Measurements from ENCODE around the gene NHP2. TPM values are rescaled to one million over a fixed set of nuclear protein-coding genes. Genes with fewer than 3 reads are reported as not detected.

NHP2 gene
- polyA plus RNA-seq, 1 donor from 2014 or later: 332 TPM

DNA sequence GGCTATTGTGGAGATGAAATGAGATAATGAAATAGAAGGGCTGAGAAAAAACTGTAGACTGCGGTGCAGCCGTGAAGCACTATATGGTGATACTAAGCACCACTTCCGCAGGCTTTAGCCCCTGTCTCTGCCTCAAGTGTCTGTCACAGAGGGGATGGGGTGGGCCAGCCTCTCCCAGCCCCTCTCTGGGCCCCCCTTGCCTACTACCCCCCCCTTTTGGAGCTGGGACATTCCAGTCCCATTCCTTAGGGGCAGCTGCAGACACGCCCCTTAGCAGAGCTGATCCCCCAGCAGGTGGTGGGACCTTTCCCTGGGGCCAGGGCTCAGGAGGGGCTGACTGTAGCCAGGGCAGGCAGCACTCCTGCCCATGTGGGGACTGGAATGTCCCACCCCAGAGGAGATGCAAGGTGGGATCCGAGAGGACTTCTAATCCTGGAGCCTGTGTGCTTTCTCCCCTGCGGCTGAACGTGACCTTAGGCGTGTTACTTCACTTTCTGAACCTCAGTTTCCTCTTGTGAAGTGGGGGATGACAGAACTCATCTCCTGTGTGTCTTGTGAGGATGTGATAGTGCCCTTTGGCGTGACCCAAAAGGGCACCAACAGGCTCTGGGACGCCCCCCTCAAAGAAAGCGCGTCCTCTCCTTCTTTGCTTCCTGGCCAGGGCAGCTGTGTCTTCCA, 38.4 kb downstream of the NHP2 start:
- Histone ChIP-seq H3K4me2 (ENCODE audit: low read length) (no peak overlapping the region), H3K36me3 (ENCODE audit: insufficient read depth, low read length) (no peaks in the 10 kb centered on the region), H3K9me2 (ENCODE audit: insufficient read depth, low read length) (no peaks in the 10 kb centered on the region), H3K9me3 (ENCODE audit: low read length) (no peaks in the 10 kb centered on the region), H3K79me2 (replicated peaks; ENCODE audit: insufficient read depth, low read length) (no peaks in the 10 kb centered on the region), H2AFZ (ENCODE audit: low read depth, low read length) (no peak overlapping the region), H3K27me3 (ENCODE audit: insufficient read depth, low read depth, low read length) (no peaks in the 10 kb centered on the region), H3K27ac (ENCODE audit: low read length) (no peak overlapping the region), H3K9ac (ENCODE audit: low read length) (no peak overlapping the region), H3K4me3 (ENCODE audit: low read length) (peak overlapping the region; percentile 79), H3F3A (ENCODE audit: insufficient read depth, low read length, poor library complexity, severe bottlenecking) (no peaks in the 10 kb centered on the region), H4K20me1 (ENCODE audit: insufficient read depth) (no peaks in the 10 kb centered on the region)
- TF ChIP-seq POLR2AphosphoS5 (IDR thresholded peaks at IDR 0.05) (no peak), SMC3 (conservative IDR thresholded peaks at IDR 0.05; ENCODE audit: poor library complexity) (no peak), TAF1 (IDR thresholded peaks at IDR 0.05; ENCODE audit: low read depth) (no peak), MXI1 (conservative IDR thresholded peaks at IDR 0.05; ENCODE audit: poor library complexity, severe bottlenecking) (no peak), EP300 (conservative IDR thresholded peaks at IDR 0.05; ENCODE audit: poor library complexity, severe bottlenecking) (no peak), EZH2 (IDR thresholded peaks at IDR 0.05; ENCODE audit: borderline replicate concordance, insufficient read depth, low read length, poor library complexity, severe bottlenecking) (no peak), CTCF (IDR thresholded peaks at IDR 0.05; ENCODE audit: poor library complexity, severe bottlenecking) (no peak), RAD21 (conservative IDR thresholded peaks at IDR 0.05) (no peak)
- TF ChIP-seq, protein P1, sequence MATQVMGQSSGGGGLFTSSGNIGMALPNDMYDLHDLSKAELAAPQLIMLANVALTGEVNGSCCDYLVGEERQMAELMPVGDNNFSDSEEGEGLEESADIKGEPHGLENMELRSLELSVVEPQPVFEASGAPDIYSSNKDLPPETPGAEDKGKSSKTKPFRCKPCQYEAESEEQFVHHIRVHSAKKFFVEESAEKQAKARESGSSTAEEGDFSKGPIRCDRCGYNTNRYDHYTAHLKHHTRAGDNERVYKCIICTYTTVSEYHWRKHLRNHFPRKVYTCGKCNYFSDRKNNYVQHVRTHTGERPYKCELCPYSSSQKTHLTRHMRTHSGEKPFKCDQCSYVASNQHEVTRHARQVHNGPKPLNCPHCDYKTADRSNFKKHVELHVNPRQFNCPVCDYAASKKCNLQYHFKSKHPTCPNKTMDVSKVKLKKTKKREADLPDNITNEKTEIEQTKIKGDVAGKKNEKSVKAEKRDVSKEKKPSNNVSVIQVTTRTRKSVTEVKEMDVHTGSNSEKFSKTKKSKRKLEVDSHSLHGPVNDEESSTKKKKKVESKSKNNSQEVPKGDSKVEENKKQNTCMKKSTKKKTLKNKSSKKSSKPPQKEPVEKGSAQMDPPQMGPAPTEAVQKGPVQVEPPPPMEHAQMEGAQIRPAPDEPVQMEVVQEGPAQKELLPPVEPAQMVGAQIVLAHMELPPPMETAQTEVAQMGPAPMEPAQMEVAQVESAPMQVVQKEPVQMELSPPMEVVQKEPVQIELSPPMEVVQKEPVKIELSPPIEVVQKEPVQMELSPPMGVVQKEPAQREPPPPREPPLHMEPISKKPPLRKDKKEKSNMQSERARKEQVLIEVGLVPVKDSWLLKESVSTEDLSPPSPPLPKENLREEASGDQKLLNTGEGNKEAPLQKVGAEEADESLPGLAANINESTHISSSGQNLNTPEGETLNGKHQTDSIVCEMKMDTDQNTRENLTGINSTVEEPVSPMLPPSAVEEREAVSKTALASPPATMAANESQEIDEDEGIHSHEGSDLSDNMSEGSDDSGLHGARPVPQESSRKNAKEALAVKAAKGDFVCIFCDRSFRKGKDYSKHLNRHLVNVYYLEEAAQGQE (IDR thresholded peaks at IDR 0.05; ENCODE audit: borderline replicate concordance): no peak

DNA sequence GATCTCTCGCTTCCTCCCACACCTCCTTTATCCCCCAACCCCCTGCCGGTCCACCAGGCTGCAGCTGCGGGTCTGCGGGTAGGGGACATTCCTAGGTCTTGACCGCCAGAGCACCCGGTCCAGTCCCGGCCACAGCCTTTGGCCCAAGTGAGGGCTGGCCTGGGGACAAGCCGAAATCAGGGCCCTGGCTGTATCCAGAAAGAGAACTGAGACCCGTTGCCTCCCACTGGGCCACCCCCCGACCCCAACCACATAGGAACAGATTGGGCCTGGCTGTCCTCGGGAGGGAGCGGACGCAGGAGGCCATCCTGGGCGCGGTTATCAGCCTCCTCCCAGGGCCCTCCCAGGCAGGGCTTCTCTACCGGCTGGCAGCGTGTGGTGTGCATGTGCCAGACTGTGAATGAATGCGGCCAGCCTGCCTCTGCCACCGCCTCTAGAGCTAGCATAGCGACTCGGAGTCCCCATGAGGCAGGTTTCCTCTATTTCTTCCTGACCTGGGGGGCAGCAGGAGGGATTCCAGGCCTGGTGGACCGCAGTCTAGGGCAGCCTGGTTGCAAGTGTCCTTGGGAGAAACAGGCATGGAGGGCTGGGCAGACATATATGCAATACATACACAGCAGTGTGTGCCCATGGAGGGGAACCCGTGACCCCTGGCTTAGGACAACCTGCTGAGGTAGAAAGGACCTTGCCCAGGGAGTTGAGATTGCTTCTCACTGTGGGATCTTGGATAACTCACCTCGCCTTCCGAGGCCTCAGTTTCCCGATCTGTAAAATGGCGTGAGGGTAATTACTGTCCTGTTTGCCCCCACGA, 39.2 kb downstream of the NHP2 start:
- TF ChIP-seq CTCF (IDR thresholded peaks at IDR 0.05; ENCODE audit: poor library complexity, severe bottlenecking) (no peak), MXI1 (conservative IDR thresholded peaks at IDR 0.05; ENCODE audit: poor library complexity, severe bottlenecking) (no peak), RAD21 (conservative IDR thresholded peaks at IDR 0.05) (no peak), EZH2 (IDR thresholded peaks at IDR 0.05; ENCODE audit: borderline replicate concordance, insufficient read depth, low read length, poor library complexity, severe bottlenecking) (no peak), TAF1 (IDR thresholded peaks at IDR 0.05; ENCODE audit: low read depth) (no peak), SMC3 (conservative IDR thresholded peaks at IDR 0.05; ENCODE audit: poor library complexity) (no peak), EP300 (conservative IDR thresholded peaks at IDR 0.05; ENCODE audit: poor library complexity, severe bottlenecking) (no peak), POLR2AphosphoS5 (IDR thresholded peaks at IDR 0.05) (no peak)
- TF ChIP-seq, protein P1 (IDR thresholded peaks at IDR 0.05; ENCODE audit: borderline replicate concordance): no peak
- Histone ChIP-seq H3K27ac (ENCODE audit: low read length) (no peak overlapping the region), H3K9me3 (ENCODE audit: low read length) (no peaks in the 10 kb centered on the region), H3K9me2 (ENCODE audit: insufficient read depth, low read length) (no peaks in the 10 kb centered on the region), H3K9ac (ENCODE audit: low read length) (peak overlapping the region; percentile 66), H2AFZ (ENCODE audit: low read depth, low read length) (no peak overlapping the region), H3K4me2 (ENCODE audit: low read length) (no peak overlapping the region), H3K36me3 (ENCODE audit: insufficient read depth, low read length) (no peaks in the 10 kb centered on the region), H3K4me3 (ENCODE audit: low read length) (peak overlapping the region; percentile 79), H4K20me1 (ENCODE audit: insufficient read depth) (no peaks in the 10 kb centered on the region), H3K79me2 (replicated peaks; ENCODE audit: insufficient read depth, low read length) (no peaks in the 10 kb centered on the region), H3K27me3 (ENCODE audit: insufficient read depth, low read depth, low read length) (no peaks in the 10 kb centered on the region), H3F3A (ENCODE audit: insufficient read depth, low read length, poor library complexity, severe bottlenecking) (no peaks in the 10 kb centered on the region)
